COR-L47 (cell line): ENCODE data around the gene L3MBTL2.
"Not testable (repeated sequence)": the region's sequence is repeated elsewhere in the genome, so short reads cannot be mapped to it uniquely, and the experiment has no call there.

ENCODE experiments used
- DNase-seq: peaks from one replicate; lab custom pipeline; 2025; lab: John Stamatoyannopoulos, UW

The L3MBTL2 gene

DNA sequence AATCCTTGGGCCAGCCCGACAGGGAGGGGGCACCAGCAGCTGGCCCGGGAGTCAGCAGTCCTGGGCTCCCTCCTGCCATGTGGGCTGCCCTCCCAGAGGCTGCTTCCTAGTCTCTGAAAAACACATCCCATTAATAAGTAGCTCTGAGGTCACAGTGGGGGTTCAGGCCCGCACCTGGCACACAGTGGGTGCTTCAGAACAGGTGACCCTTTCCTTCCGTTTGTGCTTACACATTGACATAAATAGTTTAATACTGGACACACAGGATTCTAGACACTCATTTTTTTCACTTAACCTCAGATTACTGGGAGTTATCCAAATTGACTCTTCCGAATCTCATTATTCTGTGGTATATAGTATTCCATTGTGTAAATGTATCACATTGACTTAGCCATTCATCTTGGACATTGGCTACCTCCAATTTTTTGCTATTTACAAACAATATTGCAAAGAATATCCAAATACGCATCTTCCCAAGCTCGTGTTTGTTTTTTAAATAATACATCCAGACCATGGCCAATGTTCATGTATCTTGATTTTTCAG lies 36.1 kb downstream of the L3MBTL2 start:
- no peak for DNase-seq

- no peak for DNase-seq
Observed at GRCh38 chr22:41242396-41243117, 37.4 kb downstream of the L3MBTL2 start.

GRCh38 chr22:41243361-41243760 lies 38.2 kb downstream of the L3MBTL2 start:
- no peak for DNase-seq

DNA sequence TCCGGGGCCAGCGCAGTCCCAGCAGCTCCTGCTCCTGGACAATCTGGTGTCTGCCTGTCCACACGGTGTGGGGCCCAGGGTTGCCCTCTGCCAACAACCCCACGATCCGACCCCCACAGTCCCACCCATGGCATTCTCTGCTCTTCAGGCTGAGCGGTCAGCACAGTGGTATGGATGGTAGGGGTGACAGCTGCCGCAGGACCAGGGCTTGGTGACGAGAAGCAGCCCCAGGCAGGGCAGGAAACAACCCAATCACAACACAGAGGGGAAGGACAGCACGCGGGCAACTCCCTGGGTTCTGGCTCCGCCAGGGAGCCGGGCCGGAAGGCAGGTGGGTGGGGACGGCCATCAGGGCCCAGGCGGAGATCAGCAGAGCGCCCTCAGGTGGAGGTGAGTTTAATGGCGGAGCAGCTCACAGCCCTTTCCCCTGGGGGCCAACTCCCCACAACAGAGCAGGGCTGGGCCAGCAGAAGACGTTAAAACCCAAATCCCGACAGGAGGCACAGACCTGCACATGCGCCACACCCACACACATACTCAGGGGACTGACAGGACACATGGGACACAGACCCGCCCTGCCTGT lies 40.9 kb downstream of the L3MBTL2 start:
- DNase-seq, result no peak

DNA sequence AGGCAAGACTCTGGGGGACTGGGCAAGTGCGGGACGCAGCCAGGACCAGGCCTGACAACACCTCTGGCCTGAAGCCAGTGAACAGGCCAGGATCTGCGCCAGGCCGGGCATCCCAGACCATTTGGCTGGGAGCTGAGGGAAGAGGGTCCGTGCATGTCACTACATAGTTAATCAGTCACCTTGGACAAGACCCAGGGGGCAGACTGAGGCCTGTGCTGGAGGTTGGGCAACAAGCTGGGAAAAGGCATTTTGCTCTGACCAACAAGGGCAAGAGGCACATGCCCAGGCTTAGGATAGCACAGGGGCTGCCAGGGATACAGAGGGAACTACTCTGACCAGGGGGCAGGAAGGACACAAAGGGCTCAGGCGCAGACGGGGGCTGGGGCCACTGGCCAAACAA lies 42.6 kb downstream of the L3MBTL2 start:
- no peak for DNase-seq

DNA sequence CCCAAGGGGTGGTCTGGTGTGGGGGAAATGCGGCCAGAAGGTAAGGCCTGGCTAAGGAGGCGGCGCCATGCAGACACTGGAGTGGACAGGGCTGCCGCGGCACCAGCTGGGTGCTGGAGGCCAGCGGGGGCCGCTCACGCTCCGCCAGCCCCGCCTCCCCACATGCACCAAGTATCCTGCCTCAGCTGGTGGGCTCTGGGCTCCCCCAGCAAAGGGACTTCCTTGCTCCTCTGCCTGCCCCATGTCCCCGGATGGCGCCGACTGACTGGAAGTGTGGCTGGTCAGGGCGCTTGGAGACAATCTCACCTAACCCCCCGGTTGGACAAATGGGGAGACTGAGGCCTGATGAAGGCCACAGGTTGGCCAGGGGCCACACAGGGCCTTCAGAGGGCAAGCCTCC lies 43.2 kb downstream of the L3MBTL2 start:
- no peak for DNase-seq

- DNase-seq, result no peak
Observed at GRCh38 chr22:41248758-41249157, 43.6 kb downstream of the L3MBTL2 start.

- DNase-seq, result no peak
Observed at GRCh38 chr22:41249442-41249841, 44.3 kb downstream of the L3MBTL2 start.

DNA sequence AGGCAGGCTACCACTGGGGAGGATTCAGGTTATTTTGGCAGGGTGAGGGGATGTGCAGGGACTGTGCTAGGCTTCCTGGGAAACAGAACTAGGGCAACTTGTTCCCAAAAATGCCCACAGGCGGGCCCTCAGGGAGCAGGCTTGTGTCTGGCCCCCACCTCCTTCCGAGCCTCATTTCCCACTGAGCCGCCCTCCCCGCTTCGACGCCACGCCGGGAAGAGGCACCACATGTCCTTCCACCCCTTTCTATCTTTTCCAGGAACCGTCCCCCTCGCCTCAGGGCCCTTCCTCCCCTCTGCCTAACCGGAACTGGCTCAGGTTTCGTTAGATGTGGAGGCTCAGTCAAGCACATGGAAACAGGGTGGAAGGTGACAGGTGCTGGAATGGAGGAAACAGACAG lies 45.0 kb downstream of the L3MBTL2 start:
- DNase-seq, result no peak

GRCh38 chr22:41252365-41252764 lies 47.3 kb downstream of the L3MBTL2 start:
- no peak for DNase-seq

DNA sequence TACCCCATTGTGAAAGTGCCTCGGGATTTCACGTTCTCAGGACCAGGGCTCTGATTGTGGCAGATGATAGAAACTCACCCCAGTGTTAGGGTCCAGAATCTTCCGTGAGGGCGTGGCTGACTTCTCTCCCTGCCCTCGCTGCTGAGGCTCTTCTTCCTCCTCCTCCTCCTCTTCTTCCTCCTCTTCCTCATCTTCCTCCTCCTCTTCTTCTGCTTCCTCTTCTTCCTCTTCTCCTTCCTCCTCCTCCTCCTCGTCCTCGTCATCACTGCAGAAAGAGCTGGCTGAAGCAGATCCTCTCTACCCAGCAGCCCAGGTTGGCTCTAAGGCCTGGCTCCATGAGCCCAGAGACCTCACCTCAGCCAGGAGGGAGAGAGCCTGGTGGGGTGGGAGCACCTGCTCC lies 49.1 kb downstream of the L3MBTL2 start:
- no peak for DNase-seq

DNA sequence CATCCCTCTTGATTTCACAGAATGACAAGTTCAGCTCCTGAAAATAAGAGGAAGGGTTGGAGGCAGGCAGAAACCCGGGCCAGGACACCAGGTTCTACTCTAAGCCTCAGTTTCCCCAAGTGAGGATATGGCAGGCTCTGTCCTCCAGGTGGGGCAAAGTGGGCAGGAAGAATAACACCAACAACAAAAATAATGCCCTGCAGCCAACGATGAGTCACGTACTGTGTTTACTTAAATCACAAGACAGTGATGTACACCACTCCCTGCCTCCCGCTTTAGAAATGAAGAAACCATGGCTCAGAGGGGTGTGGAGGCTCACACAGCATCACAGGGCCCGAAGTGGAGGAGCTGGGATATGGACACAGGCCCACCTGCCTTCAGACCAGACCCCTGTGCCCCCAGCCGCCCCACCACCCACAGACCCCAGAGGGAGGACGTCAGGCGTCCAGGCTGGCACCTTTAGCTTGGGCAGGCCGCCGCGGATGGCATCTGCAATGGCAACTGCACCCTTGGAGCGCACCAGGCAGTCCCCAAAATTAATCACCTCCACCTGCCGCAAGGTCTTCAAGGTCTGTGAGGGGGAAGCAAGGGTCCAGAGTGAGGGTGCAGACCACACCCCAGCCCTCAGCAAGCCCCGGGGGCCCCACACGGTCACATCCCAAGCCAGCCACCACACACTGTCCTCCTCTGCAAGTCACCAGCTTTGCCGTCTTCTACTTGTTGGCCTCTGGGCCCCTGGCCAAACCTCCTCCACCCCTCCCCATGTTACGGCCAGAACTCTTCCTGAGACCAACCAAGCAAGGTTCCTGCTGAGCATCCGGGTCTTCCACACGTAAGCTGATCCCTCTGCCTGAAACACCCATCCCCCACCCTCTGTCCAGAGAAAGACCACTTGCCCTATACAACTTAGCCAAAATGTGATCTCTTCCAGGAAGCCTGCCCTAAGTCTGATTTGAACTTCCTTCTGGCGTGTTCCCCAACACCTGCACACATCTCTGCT lies 51.4 kb downstream of the L3MBTL2 start:
- no peak for DNase-seq

DNA sequence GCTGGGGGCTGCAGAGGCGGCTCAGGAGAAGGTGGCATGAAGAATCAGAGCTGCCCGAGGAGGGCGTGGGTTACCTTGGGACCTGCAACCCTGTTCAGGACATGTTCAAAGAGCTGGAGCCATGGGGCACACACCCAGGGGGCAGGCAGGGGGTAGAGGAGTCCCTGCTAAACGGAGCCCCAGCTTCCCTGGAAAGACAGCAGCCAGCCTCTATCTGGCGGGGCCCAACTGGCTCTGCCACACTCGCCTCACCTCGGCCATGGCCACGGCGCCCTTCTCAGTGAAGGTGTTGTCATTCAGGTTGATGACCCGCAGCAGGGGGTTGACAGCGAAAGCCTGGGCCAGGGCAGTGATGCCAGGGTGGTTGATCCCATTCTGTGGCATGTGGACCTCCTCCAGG lies 52.6 kb downstream of the L3MBTL2 start:
- DNase-seq, result no peak

GRCh38 chr22:41259756-41260155 lies 54.6 kb downstream of the L3MBTL2 start:
- DNase-seq, result not testable (repeated sequence)

- no peak for DNase-seq
Observed at GRCh38 chr22:41260871-41261270, 55.8 kb downstream of the L3MBTL2 start.

GRCh38 chr22:41261541-41262249 lies 56.6 kb downstream of the L3MBTL2 start:
- no peak for DNase-seq

- no peak for DNase-seq
Observed at GRCh38 chr22:41262250-41262765, 57.2 kb downstream of the L3MBTL2 start.

DNA sequence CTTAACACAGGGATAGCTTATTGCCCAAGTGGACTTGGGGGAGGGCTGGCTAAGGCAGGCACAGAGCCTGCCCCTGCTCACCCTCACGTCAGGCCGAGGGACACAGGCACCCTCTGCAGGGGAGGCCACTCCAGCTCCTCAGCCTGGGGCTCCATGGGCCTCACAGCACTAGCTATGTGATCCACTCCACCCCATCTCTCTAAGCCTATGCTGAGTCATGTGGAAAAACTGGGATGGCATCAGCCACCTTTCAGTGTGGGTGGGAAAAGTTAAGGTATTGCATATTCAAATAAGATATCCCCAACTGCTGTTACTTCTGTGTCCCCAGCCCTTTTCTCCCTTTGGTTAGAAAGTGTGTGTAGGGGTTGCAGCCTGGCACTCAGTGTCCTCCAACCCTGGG lies 58.6 kb downstream of the L3MBTL2 start:
- no peak for DNase-seq

GRCh38 chr22:41264408-41264941 lies 59.4 kb downstream of the L3MBTL2 start:
- no peak for DNase-seq

DNA sequence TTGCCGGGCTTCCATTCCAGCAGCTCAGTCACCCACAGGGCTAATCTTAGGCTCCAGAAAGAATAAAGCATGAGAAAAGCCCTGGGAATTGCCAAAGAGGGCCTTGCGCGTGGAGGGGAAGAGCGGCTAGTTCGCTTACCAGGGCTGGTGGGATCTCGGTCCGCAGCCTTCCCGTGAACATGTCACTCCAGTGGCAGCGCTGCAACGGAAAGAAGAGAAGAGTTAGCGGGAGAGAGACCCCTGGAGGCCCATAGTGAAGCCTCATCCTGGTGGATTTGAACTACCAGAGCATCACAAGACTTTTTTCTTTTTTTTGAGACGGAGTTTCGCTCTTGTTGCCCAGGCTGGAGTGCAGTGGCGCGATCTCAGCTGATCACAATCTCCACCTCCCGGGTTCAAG lies 62.8 kb downstream of the L3MBTL2 start:
- no peak for DNase-seq

GRCh38 chr22:41271787-41272186 lies 66.7 kb downstream of the L3MBTL2 start:
- DNase-seq, result no peak
